Prostate gland (tissue), 2 donors: ENCODE results near the gene LDB3.

ENCODE experiments used
- POLR2A ChIP-seq: fragments of 450-650 bp; IDR thresholded peaks from one replicate; pipeline ENCODE4 v1.6.1; 2016; ENCODE audit warnings: antibody characterized with exemption, mild to moderate bottlenecking
- TF ChIP-seq, protein P1 (sequence below), 4 experiments: fragments of 200-600 bp in 2 of 4; fragments of 450-650 bp in 2 of 4; sonication (generic) in 2 of 4; IDR thresholded peaks; 1 replicate in 3 of 4; 2 replicates in 1 of 4; pipeline ENCODE4 v1.5.1; 2016 to 2019; ENCODE audit warnings: antibody characterized with exemption in 4 of 4, mild to moderate bottlenecking in 2 of 4, moderate library complexity in 2 of 4

DNA sequence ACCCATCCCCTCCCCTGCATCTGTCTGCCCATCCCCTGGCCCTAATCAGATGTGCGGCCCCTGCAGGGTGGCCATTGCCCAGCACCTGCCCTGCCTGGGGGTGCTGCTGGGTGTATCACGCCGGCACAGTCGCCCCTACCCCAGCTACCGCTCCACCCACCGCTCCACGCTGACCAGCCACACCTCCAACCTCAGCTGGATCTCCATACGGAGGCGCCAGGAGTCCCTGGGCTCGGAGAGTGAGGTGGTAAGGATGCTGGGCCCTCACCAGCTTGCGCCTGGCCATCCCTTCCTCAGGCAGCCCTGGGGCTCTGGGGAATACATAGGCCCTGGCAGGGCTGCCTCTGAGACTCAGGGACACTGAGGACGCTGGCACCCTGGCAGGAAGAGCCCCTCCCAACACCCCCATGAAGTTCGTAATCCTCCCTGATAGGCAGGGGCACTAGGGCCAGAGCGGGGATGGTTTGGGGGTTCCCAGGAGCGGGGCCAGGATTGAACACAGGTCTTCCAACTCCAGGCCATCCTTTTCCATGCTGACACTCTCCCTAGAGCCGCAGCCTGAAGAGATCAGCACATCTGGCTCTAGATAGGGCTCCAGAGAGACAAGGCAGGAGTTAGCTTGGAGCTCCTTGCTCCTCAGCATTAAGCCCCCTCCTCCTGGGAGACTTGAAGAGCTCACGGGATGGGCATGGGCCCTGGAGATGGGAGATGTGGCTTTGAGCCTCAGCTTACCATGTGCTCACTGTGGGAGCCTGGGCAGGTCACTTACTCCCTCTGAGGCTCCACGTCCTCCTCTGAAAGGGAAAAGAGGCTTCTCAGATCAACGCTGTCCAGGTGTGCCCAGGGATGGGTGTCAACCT lies 5.9 kb upstream of the LDB3 start:
- TF ChIP-seq, protein P1, sequence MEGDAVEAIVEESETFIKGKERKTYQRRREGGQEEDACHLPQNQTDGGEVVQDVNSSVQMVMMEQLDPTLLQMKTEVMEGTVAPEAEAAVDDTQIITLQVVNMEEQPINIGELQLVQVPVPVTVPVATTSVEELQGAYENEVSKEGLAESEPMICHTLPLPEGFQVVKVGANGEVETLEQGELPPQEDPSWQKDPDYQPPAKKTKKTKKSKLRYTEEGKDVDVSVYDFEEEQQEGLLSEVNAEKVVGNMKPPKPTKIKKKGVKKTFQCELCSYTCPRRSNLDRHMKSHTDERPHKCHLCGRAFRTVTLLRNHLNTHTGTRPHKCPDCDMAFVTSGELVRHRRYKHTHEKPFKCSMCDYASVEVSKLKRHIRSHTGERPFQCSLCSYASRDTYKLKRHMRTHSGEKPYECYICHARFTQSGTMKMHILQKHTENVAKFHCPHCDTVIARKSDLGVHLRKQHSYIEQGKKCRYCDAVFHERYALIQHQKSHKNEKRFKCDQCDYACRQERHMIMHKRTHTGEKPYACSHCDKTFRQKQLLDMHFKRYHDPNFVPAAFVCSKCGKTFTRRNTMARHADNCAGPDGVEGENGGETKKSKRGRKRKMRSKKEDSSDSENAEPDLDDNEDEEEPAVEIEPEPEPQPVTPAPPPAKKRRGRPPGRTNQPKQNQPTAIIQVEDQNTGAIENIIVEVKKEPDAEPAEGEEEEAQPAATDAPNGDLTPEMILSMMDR (IDR thresholded peaks at IDR 0.05): no peak
- TF ChIP-seq POLR2A: no peak
